GM12878 (cell line): ENCODE results near the gene ATP6V0C. TPM values are rescaled to one million over a fixed set of nuclear protein-coding genes. Genes with fewer than 3 reads are reported as not detected.

ENCODE experiments used
- ATAC-seq: fragments of 200-7000 bp; cut with Tn5 transposase; 3 replicates; pipeline ENCODE4 v1.9.1; 2020; ENCODE audit warnings: mild to moderate bottlenecking, moderate library complexity
- BruUV-seq: library from RNA; stranded (reverse); fragments of 400-500 nt; replicated peaks from 2 replicates; lab custom pipeline; 2021; lab: Mats Ljungman, UMichigan
- CTCF ChIA-PET: fragments of 300-600 bp; sonication (Branson Sonifier 250); formaldehyde crosslinking; extraction: SDS; loops from one replicate; lab custom pipeline; 2021; ENCODE audit warnings: inconsistent platforms; lab: Yijun Ruan, JAX
- POLR2A ChIA-PET: fragments of 350-600 bp; formaldehyde crosslinking; extraction: SDS; loops from one replicate; lab custom pipeline; 2021; ENCODE audit warnings: inconsistent platforms; lab: Charles Lee
- RAD21 ChIA-PET: fragments of 300-600 bp; sonication (Branson Sonifier 250); formaldehyde crosslinking; loops from one replicate; lab custom pipeline; 2023; ENCODE audit warnings: antibody characterized with exemption; ENCODE audit not compliant: unreplicated experiment; lab: Charles Lee
- SMC1A ChIA-PET: fragments of 300-600 bp; sonication (Branson Sonifier 250); formaldehyde crosslinking; loops from one replicate; lab custom pipeline; 2023; ENCODE audit not compliant: unreplicated experiment, uncharacterized antibody; lab: Charles Lee
- DNase-seq: peaks from one replicate; pipeline ENCODE4 v3.0.0-alpha.2; 2011; ENCODE audit warnings: low read depth, low spot score
- FAIRE-seq: peaks from 3 replicates; lab custom pipeline; 2011; peaks lifted over from hg19 to GRCh38; lab: Jason Lieb, UNC
- H2AFZ ChIP-seq: 2 replicates; pipeline ENCODE4 v1.6.0; 2011; ENCODE audit warnings: low read depth, low read length, control low read depth; ENCODE audit not compliant: control insufficient read depth
- H3K27ac ChIP-seq: 2 replicates; pipeline ENCODE4 v1.5.1; 2011; ENCODE audit warnings: control low read depth; ENCODE audit not compliant: control insufficient read depth, insufficient read depth
- H3K27me3 ChIP-seq, 2 experiments: replicated peaks in 1 of 2; 2 replicates each; pipeline versions ENCODE4 v1.6.0 to v1.6.1; 2011; ENCODE audit warnings: low read length in 1 of 2; ENCODE audit not compliant: control insufficient read depth in 2 of 2, insufficient read depth in 2 of 2
- H3K36me3 ChIP-seq, 2 experiments: 2 replicates each; pipeline ENCODE4 v1.5.1; 2011; ENCODE audit warnings: low read length in 1 of 2; ENCODE audit not compliant: control insufficient read depth in 2 of 2, insufficient read depth in 2 of 2
- H3K4me1 ChIP-seq: 2 replicates; pipeline ENCODE4 v1.6.1; 2011; ENCODE audit warnings: mild to moderate bottlenecking, low read length, moderate library complexity, mixed read lengths; ENCODE audit not compliant: control insufficient read depth, insufficient read depth
- H3K4me2 ChIP-seq: 2 replicates; pipeline ENCODE4 v1.6.0; 2011; ENCODE audit warnings: control low read depth; ENCODE audit not compliant: control insufficient read depth, insufficient read depth
- H3K4me3 ChIP-seq: fragments of 200-600 bp; sonication (generic); 2 replicates; pipeline ENCODE4 v1.5.1; 2016
- H3K79me2 ChIP-seq: 2 replicates; pipeline ENCODE4 v1.6.0; 2011; ENCODE audit warnings: low read length; ENCODE audit not compliant: control insufficient read depth, insufficient read depth
- H3K9ac ChIP-seq: 2 replicates; pipeline ENCODE4 v1.8.0; 2011; ENCODE audit warnings: low read length, control low read depth, mixed read lengths; ENCODE audit not compliant: control insufficient read depth, insufficient read depth
- H3K9me3 ChIP-seq: replicated peaks from 3 replicates; pipeline ENCODE4 v1.5.1; 2011; ENCODE audit warnings: mild to moderate bottlenecking, low read length; ENCODE audit not compliant: control insufficient read depth, insufficient read depth
- H4K20me1 ChIP-seq: 2 replicates; pipeline ENCODE4 v1.6.0; 2011; ENCODE audit not compliant: control insufficient read depth, insufficient read depth
- EZH2 ChIP-seq: IDR thresholded peaks from 2 replicates; pipeline ENCODE4 v1.6.1; 2012; ENCODE audit warnings: low read depth, mild to moderate bottlenecking, control low read depth, inconsistent platforms, low read length, borderline replicate concordance; ENCODE audit not compliant: control insufficient read depth
- GABPA ChIP-seq: IDR thresholded peaks from 2 replicates; pipeline ENCODE4 v1.6.1; 2014; ENCODE audit warnings: antibody characterized with exemption, low read depth, mild to moderate bottlenecking, inconsistent platforms
- GATAD2B ChIP-seq: fragments of 450-650 bp; conservative IDR thresholded peaks from 2 replicates; pipeline ENCODE4 v1.6.1; 2017; ENCODE audit warnings: low read depth, mild to moderate bottlenecking, moderate library complexity
- PAX8 ChIP-seq: fragments of 450-650 bp; IDR thresholded peaks from 2 replicates; pipeline ENCODE4 v1.6.1; 2017; ENCODE audit warnings: mild to moderate bottlenecking, moderate library complexity
- SIX5 ChIP-seq: IDR thresholded peaks from 2 replicates; pipeline ENCODE4 v1.6.1; 2011; ENCODE audit warnings: mild to moderate bottlenecking, low read depth, low read length, moderate library complexity; ENCODE audit not compliant: severe bottlenecking
- TCF7 ChIP-seq: IDR thresholded peaks from 2 replicates; pipeline ENCODE4 v1.6.1; 2014; ENCODE audit warnings: antibody characterized with exemption, borderline replicate concordance
- WGBS: methylation state at CpG from one replicate; pipeline ENCODE4 v1.1.6; 2016; ENCODE audit warnings: low lambda C conversion rate; ENCODE audit not compliant: insufficient replicate concordance, insufficient coverage; ENCODE audit errors: missing lambda C conversion rate; 5-methylcytosine and 5-hydroxymethylcytosine counted together
- in situ Hi-C: fragments of 300-500 bp; cut with MboI; formaldehyde crosslinking; loops from 9 replicates; pipeline ENCODE4 v1.14.3; 2018; ENCODE audit warnings: mixed read lengths
- intact Hi-C: fragments of 100-400 bp; cut with micrococcal nuclease; formaldehyde crosslinking; loops from one replicate; pipeline ENCODE4 v1.14.2; 2022; ENCODE audit not compliant: unreplicated experiment
- polyA plus RNA-seq, 11 experiments: library from polyadenylated mRNA; depleted of rRNA in 4 of 11; unstranded in 6 of 11; stranded (reverse) in 5 of 11; fragments of >200 nt; fragmentation: Nextera tagmentation in 4 of 11; fragmentation: Illumina TruSeq in 1 of 11; extraction: Ambion mirVana in 4 of 11; extraction: Trizol in 1 of 11; gene quantifications; 1 replicate in 1 of 11; 2 replicates in 10 of 11; pipeline versions ENCODE4 v1.2.1 to v1.2.3, GENCODE V29; 2011 to 2016; ENCODE audit warnings: inconsistent platforms in 2 of 11, missing spikeins in 2 of 11, low read depth in 1 of 11
- total RNA-seq, 4 experiments: library from RNA; depleted of rRNA in 3 of 4; stranded (reverse); fragments of >200 nt in 3 of 4; fragmentation: Illumina TruSeq in 1 of 4; extraction: Trizol in 1 of 4; gene quantifications; 2 replicates each; pipeline versions ENCODE4 v1.2.1 to v1.2.3, GENCODE V29; 2013 to 2021
- TF ChIP-seq, protein P1 (sequence below): IDR thresholded peaks from 2 replicates; pipeline ENCODE4 v1.6.1; 2011; ENCODE audit warnings: borderline replicate concordance, low read depth, mild to moderate bottlenecking, moderate library complexity, low read length; ENCODE audit not compliant: insufficient read depth, poor library complexity, severe bottlenecking
- TF ChIP-seq, protein P2 (sequence below): fragments of 150-350 bp; IDR thresholded peaks from 2 replicates; pipeline ENCODE4 v1.6.1; 2014; ENCODE audit warnings: mild to moderate bottlenecking, low read depth, low read length

ATP6V0C gene
- total and polyA plus RNA-seq, 10 of the 15 experiments (the other 5 are each of a cell fraction or from before 2014, with no cell fraction given): 2.4 to 135 (median 18.4) TPM

DNA sequence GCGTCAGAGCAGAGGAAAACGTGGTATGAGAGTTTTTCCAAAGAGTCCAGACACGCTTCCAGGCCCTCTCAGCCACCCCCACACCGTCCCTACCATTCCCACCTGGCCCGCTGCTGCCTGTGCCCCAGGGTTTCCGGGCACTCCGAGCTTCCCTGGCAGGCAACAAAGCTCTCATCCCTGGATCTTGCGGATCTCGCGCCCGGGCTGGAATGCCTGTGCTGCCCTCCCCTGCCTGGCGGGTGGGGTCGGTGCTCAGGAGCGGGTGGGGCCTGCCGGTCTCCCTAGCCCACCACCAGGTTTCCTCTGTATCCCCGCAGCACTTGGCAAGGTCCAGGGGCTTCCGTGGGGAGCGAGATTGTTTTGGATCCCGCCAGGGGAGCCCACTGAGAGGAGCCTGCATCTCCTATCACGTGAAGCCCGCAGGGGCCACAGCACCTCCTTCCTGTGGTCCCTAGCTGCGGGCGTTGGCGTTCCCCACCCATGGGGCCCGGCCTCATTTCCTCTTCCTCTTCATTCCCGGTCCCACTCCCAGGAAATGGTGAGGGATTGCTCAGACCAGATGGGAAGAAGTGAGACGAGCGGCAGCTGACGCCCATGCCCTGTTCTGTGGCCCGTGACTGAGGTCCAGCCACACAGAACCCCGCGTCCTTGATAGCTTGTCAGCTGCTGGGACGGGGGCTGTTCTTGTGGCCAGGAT lies 27.8 kb upstream of the ATP6V0C start:
- 63% methylated on average over 33 of the region's 33 CpGs for WGBS
- H3K4me2 ChIP-seq: no peak overlapping the region; the same call in 1 of the 2 replicates
- no peaks in the 10 kb centered on the region for H4K20me1 ChIP-seq
- no peak for FAIRE-seq
- H3K9ac ChIP-seq: no peak overlapping the region
- H3K4me3 ChIP-seq: no peak overlapping the region
- ATAC-seq: no peak
- POLR2A ChIA-PET: interaction anchor here (0.7 to 3.4 kb wide), 7 partner anchors 9 to 58 kb away, joined by 3 to 10 read pairs (median 4); partner anchors contain the start of genes CCNF and TBC1D24
- intact Hi-C loops (loop anchor here (5.0 kb wide), 1 partner anchor 144 kb away; the partner anchor contains the start of gene ABCA3), in situ Hi-C loops (no loop called here)
- SMC1A ChIA-PET: interaction anchor here (0.8 to 2.1 kb wide), 4 partner anchors 15 to 236 kb away, joined by 3 to 9 read pairs (median 6); partner anchors contain the start of gene CCNF
- no TSS peak for BruUV-seq
- CTCF ChIA-PET: interaction anchor here (1.0 to 4.1 kb wide), 13 partner anchors 11 to 543 kb away, joined by 3 to 39 read pairs (median 4); partner anchors contain the start of genes CCNF, TBC1D24 and TEDC2
- RAD21 ChIA-PET: interaction anchor here (0.9 to 3.8 kb wide), 7 partner anchors 9 to 291 kb away, joined by 3 to 21 read pairs (median 4); partner anchors contain the start of genes CCNF, NTN3, TBC1D24 and TEDC2
- TF ChIP-seq SIX5 (no peak), GATAD2B (no peak), GABPA (no peak), EZH2 (no peak), TCF7 (no peak), PAX8 (no peak)
- TF ChIP-seq, protein P1, sequence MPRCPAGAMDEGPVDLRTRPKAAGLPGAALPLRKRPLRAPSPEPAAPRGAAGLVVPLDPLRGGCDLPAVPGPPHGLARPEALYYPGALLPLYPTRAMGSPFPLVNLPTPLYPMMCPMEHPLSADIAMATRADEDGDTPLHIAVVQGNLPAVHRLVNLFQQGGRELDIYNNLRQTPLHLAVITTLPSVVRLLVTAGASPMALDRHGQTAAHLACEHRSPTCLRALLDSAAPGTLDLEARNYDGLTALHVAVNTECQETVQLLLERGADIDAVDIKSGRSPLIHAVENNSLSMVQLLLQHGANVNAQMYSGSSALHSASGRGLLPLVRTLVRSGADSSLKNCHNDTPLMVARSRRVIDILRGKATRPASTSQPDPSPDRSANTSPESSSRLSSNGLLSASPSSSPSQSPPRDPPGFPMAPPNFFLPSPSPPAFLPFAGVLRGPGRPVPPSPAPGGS: no peak
- TF ChIP-seq, protein P2, sequence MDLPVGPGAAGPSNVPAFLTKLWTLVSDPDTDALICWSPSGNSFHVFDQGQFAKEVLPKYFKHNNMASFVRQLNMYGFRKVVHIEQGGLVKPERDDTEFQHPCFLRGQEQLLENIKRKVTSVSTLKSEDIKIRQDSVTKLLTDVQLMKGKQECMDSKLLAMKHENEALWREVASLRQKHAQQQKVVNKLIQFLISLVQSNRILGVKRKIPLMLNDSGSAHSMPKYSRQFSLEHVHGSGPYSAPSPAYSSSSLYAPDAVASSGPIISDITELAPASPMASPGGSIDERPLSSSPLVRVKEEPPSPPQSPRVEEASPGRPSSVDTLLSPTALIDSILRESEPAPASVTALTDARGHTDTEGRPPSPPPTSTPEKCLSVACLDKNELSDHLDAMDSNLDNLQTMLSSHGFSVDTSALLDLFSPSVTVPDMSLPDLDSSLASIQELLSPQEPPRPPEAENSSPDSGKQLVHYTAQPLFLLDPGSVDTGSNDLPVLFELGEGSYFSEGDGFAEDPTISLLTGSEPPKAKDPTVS: no peak
- DNase-seq: no peak
- H3K9me3 ChIP-seq: no peaks in the 10 kb centered on the region
- H3K36me3 ChIP-seq: no peaks in the 10 kb centered on the region; a peak in 1 of 4 replicates
- H3K27ac ChIP-seq: no peak overlapping the region
- H3K27me3 ChIP-seq: no peaks in the 10 kb centered on the region
- no peak overlapping the region for H2AFZ ChIP-seq
- H3K4me1 ChIP-seq: peaks cover 16% of the 10 kb centered on the region
- H3K79me2 ChIP-seq: no peaks in the 10 kb centered on the region
